GM21737 (cell line): Measurements from ENCODE around the gene RPS2.
"Not testable (repeated sequence)": the region's sequence is repeated elsewhere in the genome, so short reads cannot be mapped to it uniquely, and the experiment has no call there.

Source experiments
- ATAC-seq: cut with Tn5 transposase; IDR thresholded peaks from one replicate; pipeline ENCODE4 v1.9.1; 2021; ENCODE audit warnings: mild to moderate bottlenecking, moderate library complexity; ENCODE audit not compliant: unreplicated experiment

RPS2 gene

GRCh38 chr16:1965396-1966001 lies 873 bp upstream of the RPS2 start:
- ATAC-seq: no peak

DNA sequence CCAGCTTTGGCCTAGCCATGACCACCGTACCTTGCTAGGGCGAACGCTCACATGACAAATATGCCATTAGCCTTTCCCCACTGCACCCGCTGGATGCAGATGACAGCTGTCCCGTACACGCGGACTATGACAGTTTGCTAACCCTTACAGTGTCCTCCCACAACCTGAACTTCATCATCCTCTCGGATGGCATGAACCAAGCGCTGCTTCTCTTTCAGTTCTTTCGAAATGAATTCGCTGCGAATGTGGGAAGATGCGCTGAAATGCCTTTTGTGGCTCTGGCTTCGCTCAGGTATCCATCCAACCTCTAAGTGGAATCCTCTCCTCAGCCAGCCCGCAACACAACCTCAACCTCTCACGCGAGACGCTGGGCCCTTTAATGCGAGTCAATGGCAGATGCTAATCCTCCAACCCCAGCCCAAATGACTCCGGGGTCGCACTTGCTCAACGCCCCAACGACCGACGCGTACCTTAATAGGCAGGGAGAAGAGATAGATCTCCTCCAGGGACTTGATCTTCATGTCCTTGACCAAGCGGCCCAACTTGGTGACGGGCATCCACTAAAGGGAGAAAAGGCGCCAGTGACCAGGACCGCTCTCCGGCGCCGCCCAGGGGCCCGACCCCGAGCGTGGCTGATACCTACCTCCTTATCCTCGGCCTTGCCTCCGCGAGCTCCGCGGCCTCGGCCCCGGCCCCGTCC lies 670 bp downstream of the RPS2 start:
- ATAC-seq: peak; percentile 1

DNA sequence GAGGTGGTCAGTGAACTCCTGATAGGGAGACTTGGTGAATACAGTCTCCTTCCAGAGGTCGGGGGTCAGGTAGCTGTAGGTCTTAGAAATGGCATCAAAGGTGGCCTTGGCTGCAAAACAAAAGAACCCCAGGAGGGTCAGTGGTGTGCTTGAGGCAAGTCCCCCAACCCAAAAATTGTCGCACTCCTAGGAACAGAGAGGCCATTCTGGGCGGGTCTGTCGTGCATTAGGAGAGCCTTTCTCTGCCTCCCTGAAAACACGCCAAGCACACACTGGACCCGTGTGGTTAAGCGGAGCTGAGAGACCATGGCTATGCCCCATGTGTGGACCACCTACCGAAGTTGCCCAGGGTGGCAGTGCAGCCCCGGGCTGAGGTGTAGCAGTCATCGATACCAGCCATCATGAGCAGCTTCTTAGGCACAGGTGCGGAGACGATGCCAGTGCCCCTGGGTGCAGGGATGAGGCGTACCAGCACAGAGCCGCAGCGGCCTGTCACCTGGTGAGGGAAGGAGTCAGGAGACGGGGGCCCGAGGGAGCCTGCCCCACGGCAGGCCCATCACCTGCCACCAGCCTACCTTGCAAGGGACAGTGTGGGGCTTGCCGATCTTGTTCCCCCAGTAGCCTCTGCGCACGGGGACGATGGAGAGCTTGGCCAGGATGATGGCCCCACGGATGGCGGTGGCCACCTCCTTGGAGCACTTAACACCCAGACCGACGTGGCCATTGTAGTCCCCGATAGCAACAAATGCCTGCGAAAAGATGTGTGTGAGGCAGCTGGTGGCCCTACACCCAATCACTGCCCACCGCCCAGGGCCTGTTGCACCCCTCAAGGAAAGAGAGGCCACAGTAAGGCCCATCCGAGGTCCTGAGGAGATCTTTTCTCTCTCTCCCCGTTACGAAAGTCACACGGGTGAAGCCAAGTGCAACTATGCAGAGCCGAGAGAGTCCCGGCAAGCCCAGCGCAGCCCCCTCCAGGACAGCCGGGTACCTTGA lies 2.2 kb downstream of the RPS2 start:
- ATAC-seq: not testable (repeated sequence)

DNA sequence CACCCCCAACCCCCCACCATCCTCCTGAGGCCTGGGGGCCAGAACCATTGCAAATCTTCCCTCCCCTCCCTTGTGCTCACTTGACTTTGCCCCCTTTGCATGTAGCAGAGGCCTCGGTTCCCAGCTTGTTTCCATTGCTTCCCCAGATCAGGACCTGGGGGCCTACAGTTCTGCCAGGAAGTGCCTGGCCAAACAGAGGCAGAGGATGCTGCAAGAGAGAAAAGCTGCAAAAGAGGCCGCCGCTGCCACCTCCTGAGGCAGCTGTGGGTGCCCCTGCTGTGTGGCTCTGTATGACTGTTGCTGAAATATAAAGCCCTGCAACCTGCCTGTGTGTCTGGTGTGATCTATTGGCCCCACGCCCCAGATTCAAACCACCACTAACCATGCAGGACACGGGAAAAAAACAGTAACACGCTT lies 3.0 kb downstream of the RPS2 start:
- ATAC-seq: no peak

DNA sequence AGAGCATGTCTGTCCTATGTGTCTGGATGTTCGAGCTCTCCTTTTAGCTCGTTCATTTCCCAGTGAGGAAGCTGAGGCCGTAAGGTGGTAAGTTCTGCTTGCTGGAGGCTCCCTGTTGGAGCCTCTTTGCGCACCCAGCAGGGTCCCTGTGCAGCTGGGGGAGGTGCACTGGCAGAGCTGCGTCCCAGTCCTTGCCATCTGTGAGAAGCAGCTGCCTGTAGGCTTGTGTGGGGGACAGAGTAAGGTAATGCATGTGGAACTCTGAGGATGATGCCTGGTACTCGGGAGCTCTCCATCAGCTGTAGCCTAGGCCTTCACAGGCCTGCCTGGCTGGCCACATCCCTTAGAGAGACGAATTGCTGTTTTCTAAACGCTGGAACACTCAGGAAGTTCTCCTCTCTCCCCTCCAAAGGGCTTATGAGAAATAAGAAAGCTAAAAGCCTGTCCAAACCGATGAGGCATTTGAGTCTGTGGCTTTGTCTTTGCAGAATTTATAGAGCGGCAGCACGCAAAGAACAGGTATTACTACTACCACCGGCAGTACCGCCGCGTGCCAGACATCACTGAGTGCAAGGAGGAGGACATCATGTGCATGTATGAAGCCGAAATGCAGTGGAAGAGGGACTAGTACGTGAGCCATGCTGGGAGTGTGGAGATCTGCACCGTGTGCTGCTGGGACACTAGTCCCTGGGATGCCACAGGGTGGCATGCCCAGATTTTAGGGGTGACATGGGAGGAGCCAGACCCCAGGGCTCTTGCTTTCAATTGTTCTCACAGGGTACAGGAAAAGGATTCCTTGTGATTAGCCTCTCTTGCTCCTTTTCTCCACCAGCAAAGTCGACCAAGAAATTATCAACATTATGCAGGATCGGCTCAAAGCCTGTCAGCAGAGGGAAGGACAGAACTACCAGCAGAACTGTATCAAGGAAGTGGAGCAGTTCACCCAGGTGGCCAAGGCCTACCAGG lies 3.7 kb downstream of the RPS2 start:
- no peak for ATAC-seq

DNA sequence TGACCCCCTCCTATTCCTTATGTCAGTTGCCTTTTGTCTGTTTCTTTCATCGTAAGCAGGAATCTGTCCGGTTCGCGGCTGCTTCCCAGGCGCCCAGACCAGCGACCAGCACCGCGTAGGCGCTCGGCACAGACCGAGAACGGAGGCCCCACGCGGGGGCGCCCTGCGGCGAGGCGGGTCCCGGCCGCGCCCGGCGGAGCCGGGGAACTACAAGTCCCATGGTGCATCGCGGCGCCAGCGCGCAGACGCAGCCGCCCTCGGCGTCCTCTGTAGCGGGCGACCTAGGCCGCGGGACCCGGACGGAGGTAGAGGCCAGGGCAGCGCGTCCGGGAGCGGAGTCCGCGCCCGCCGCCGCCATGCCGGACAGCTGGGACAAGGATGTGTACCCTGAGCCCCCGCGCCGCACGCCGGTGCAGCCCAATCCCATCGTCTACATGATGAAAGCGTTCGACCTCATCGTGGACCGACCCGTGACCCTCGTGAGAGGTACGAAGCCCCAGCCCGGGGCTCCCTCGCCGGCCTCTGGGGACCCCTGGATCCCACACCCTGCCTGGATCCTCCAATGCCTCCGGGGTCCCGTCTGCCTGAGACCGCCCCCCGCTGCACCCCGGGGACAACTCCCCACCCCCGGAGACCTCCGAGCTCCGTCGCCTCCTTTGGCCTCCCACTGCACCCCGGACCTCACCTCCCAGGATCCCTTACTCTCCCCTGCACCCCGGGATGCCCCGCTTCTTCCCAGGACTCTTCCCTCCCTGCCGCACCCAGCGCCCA lies 5.2 kb downstream of the RPS2 start, which contains the start of gene NDUFB10:
TSS of gene NDUFB10 (plus strand) at position 270 of the 771 bp plus-strand sequence. CDS start at position 357, 87 bp downstream.
- ATAC-seq: peak; percentile 74

DNA sequence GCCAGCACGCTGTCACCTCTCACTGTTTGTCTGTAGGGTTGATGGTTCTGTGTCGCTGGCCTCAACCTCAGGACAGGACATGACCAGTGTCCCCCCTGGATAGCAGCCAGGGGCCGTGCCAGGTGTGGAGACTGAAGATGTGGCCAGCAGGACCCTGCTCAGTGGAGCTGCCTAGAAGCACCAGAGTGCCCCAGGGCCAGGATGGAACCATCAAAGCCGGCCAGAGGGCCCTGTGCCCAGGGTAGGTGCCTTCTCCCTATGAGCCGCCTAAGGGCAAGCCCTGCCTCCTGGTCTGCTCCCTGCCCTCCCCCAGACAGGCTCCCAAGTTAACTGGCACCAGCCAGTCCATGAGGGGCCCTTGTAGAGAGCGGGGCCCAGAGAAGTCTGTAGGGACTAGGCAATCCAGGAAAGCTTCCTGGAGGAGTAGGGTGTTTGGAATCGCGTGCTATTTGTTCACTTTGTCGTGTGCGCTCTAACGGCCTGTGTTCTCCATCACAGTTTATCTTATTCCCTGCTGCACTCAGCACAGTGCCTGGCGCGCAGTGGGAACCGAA lies 5.8 kb downstream of the RPS2 start:
- peak; percentile 2 for ATAC-seq

DNA sequence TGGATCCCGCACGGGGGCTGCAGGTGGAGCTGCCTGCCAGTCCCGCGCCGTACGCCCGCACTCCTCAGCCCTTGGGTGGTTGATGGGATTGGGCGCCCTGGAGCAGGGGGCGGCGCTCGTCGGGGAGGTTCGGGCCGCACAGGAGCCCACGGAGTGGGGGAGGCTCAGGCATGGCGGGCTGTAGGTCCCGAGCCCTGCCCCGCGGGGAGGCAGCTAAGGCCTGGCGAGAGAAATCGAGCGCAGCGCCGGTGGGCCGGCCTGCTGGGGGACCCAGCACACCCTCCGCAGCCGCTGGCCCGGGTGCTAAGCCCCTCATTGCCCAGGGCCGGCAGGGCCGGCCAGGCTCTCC lies 6.5 kb downstream of the RPS2 start:
- not testable (repeated sequence) for ATAC-seq

DNA sequence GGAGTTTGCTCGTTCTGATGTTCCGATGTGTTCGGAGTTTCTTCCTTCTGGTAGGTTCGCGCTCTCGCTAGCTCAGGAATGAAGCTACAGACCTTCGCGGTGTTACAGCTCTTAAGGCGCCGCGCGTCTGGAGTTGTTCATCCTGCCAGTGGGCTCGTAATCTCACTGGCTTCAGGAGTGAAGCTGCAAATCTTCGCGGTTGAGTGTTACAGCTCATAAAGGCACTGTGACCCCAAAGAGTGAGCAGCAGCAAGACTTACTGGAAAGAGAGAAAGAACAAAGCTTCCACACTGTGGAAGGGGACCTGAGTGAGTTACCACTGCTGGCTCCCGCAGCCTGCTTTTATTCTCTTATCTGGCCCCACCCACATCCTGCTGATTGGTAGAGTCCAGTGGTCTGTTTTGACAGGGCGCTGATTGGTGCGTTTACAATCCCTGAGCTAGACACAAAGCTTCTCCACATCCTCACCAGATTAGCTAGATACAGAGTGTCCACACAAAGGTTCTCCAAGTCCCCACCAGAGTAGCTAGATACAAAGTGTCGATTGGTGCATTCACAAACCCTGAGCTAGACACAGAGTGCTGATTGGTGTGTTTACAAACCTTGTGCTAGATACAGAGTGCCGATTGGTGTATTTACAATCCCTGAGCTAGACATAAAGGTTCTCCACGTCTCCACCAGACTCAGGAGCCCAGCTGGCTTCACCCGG lies 7.0 kb downstream of the RPS2 start:
- not testable (repeated sequence) for ATAC-seq

DNA sequence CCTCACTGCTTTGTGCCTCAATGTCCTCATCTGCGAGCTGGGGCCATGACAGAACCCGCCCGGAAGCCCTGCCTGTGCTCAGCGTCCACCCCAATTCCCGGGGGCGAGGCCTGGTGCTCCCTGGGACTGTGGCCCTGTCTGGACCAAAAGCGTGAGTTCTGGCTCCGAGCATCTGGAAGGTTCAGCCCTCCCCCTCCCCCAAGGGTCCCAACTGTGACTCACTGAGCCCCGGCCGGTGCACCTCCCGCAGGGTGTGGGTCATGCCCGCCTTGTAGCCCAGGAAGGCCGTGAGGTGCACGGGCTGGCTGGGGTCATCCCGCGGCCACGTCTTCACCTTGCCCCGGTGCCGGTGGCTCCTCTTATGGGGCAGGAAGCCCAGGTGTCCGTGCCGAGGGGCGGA lies 10.9 kb downstream of the RPS2 start:
- no peak for ATAC-seq

DNA sequence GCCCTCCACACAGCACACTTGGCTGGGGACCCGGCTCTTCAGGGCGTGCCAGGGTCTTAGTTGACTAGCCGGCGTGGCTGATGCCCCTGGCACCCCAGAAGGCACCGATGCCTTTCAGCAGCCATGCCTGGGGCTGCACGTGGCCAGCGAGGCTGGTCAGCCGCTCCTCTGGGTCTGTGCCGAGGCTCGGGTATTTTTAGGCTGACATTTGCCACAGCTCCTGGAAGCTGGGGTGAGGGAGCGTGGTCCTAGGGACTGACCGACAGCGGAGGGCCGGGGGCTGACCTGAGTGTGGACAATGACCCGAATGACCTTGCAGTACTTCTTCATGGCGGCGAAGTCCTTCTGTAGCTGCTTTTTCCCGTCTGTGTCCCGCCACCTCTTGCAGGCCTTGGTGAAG lies 14.1 kb downstream of the RPS2 start:
- no peak for ATAC-seq

DNA sequence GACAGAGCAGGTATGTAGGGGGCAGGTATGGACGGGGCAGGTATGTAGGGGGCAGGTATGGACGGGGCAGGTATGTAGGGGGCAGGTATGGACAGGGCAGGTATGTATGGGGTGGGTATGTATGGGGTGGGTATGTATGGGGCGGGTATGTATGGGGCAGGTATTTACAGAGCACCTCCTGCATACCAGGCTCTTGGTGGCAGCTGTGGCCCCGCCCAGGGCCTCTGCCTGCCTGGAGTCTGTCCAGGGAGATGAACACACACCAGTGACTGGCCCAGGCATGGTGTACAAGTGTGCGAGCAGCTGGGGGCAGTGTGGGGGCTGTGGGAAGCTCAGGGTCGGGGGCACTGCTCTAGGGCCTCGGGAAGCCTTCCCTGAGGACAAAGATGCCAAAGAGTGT lies 14.6 kb downstream of the RPS2 start:
- no peak for ATAC-seq

DNA sequence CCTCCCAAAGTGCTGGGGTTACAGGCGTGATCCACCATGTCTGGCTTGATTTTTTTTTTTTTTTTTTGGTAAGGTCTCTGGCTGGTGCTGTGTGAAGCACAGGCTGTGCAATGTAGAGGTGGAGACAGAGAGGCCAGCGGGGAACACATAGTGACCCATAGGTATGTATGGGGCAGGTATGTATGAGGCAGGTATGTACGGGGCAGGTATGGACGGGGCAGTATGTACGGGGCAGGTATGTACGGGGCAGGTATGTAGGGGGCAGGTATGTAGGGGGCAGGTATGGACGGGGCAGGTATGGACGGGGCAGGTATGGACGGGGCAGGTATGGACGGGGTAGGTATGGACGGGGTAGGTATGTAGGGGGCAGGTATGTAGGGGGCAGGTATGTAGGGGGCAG lies 15.1 kb downstream of the RPS2 start:
- no peak for ATAC-seq

GRCh38 chr16:1947369-1947670 lies 17.3 kb downstream of the RPS2 start:
- ATAC-seq: no peak

DNA sequence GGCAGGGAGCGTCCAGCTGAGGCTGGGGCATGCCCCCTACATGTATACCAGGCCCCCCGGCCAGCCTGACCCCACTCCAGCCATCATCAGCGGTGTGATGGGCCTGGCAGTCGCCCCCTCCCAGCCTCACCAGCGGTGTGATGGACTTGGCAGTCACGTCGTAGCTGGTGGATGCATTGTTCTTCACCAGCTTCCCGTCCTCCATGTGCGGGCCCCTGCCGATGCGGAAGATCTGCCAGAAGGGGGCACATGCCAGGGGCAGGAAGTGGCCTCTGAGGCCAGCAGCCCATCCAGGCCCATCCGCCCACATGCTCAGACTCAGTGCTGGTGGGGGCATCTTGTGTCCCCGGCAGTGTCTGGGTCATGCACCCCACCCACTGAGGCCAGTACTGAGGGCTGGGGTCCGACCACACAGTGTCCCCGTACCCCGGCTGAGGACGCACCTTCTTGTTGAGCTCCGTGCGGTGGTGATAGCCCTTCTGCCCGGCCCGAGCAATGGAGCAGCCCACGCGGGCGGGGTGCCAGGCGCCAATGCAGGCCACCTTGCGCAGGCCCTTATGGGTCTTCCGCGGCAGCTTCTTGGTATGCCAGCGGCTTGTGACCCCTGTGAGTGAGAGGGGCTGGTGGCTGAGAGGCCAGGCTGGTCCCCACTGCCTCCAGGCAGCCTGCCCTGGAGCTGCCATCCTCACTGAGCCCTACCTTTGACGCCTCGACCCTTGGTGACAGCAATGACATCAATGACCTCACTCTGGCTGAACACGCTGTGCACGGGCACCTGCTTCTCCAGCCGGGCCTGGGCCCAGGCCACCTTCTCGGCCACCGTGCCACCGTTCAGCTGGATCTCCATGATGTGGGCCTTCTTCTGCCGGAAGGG lies 17.9 kb downstream of the RPS2 start:
- no peak for ATAC-seq

DNA sequence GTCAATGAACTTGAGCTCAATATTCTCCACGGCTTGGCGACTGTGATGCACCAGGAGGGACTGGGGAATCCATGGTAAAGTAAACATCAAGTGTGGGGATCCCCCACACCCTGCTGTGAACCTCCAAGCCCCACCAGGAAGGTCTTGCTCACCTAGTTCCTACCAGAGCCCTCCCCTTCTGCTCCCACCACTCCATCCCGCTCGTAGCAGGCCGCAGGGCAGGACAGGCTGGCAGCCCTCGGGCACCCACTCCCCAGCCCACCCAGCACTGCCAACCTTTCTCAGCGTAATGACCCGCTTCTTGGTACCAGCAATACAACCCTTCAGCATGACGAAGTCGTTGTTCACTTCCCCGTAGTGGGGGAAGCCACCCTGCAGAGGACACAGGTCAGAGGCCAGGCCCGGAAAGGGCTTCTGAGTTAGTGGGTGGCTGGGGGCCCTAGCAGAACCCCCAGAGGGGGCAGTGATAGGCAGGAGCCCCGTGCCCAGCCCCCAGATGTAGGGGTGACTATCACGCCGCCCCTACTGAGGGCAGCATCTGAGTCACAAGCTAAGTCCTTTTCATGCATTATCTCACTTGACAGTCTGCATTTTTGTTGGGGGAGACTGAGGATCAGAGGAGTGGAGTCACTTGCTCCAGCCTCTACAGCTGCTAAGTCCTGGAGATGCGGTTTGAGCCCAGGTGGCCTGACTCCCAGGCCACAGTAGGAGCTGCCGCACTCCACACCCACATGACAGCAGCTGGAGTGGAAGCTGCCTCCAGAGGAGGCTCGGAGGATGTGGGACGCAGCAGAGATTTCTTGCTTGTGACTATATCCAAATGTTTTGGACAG lies 18.9 kb downstream of the RPS2 start:
- ATAC-seq: no peak

DNA sequence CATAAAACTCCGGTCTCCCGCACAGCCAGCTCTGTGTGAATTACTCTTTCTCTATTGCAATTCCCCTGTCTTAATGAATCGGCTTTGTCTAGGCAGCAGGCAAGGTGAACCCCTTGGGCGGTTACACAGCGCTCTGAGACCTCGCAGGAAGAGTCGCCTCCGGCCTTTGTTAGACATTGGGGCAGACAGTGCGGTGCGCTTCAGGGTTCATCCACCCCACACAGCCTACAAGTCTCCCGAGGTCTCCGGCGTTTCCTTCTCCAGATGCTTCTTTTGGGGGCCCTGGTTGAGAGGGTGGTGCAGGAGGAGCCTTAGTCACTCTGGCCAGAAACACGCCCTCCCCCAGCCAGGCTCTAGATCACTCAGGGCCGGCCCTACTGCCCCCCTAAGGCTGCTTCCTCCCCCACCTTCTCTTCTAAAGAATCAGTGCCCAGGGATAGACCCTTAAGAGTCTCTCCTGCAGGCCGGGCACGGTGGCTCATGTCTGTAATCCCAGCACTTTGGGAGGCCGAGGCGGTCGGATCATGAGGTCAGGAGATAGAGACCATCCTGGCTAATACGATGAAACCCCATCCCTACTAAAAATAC lies 19.9 kb downstream of the RPS2 start:
- no peak for ATAC-seq
